ENCODE measurements around the gene BCKDHA. TPM values are rescaled to one million over a fixed set of nuclear protein-coding genes. Genes with fewer than 3 reads are reported as not detected.
A peak's percentile ranks its signal among the peaks of the same experiment; 100 is the strongest.

BCKDHA gene
- total RNA-seq, 4 donors from 2014 or later, result 55.1 to 87.2 (median 58.6) TPM

DNA sequence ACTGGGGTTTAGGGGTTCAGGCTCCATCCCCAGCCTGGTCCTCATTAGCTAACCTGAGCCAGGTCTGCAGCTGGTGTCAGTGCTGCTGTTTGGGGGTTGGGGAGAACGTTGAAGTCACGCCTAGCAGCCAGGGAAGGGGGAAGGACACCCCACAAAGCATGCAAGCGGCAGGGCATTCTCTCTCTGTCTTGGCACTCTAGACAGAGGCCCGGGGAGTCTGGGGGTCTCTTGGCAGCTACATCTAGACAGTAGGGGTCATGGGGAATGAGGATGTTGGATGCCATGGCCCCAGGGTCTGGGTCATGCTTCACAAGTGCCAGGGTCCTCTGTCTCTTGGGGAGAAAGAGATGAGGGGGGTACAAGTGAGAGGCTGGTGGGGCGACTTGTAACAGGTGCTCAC lies 48.0 kb downstream of the BCKDHA start:
- H3K9me3 ChIP-seq, result no peaks in the 10 kb centered on the region
- no peak for DNase-seq
- TF ChIP-seq POLR2A (IDR thresholded peaks at IDR 0.05) (no peak), CTCF (IDR thresholded peaks at IDR 0.05) (no peak)
- H3K4me1 ChIP-seq, result peaks cover 0 to 19% (median 0%) of the 10 kb centered on the region in 3 donors
- no peak overlapping the region for H3K4me3 ChIP-seq
- no peak overlapping the region for H3K27ac ChIP-seq
- WGBS, 2 donors, result 45 to 61% methylated on average over 4 to 5 of the region's 5 CpGs
- intact Hi-C loops (cut with DNase I), result loop anchor here (10.0 kb wide), 1 partner anchor 119 kb away; no protein-coding TSS in a partner anchor
- peaks cover 0 to 46% (median 0%) of the 10 kb centered on the region in 4 donors for H3K27me3 ChIP-seq
- H3K36me3 ChIP-seq, result no peaks in the 10 kb centered on the region

DNA sequence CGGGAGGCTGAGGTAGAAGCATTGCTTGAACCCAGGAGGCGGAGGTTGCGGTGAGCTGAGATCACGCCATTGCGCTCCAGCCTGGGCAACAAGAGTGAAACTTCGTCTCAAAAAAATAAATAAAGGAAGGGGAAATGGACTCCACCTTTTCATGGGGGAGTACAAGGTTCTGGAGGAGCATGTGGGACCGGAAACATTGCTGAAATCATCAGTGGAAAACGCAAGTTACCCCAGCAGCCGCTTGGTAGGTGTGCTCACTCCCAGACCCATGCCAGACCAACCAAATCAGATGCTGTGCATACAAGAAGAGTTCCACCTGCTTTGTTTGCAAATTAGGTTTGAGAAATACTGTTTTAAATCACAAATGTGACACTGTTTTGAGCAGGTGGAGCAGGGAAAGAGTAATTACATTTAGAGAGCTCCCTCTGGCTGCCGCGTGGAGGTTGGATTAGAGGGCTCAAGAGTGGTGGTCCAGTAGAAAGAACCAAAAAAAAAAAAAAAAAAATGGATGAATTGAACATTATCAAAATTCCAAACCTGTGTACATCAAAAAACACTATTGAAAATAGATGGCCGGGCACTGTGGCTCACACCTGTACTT lies 50.2 kb downstream of the BCKDHA start:
- Histone ChIP-seq H3K27ac (no peak overlapping the region), H3K27me3 (peaks cover 0 to 36% (median 0%) of the 10 kb centered on the region in 4 donors), H3K4me3 (peak overlapping the region in 2 of 4 donors; percentile 18 to 44), H3K9me3 (no peaks in the 10 kb centered on the region), H3K4me1 (peaks cover 0 to 11% (median 0%) of the 10 kb centered on the region in 3 donors), H3K36me3 (no peaks in the 10 kb centered on the region)
- DNase-seq, result no peak
- no peak for TF ChIP-seq CTCF (IDR thresholded peaks at IDR 0.05)
- TF ChIP-seq POLR2A (IDR thresholded peaks at IDR 0.05), result no peak
- intact Hi-C loops (cut with DNase I), result loop anchor here (10.0 kb wide), 1 partner anchor 117 kb away; no protein-coding TSS in a partner anchor
- WGBS, 2 donors, result 43 to 49% methylated on average over 9 to 12 of the region's 12 CpGs

GRCh38 chr19:41449079-41449864 lies 51.7 kb downstream of the BCKDHA start:
- no peaks in the 10 kb centered on the region for H3K9me3 ChIP-seq
- H3K4me3 ChIP-seq, result peak overlapping the region in 3 of 4 donors; percentile 13 to 55 (median 17)

DNA sequence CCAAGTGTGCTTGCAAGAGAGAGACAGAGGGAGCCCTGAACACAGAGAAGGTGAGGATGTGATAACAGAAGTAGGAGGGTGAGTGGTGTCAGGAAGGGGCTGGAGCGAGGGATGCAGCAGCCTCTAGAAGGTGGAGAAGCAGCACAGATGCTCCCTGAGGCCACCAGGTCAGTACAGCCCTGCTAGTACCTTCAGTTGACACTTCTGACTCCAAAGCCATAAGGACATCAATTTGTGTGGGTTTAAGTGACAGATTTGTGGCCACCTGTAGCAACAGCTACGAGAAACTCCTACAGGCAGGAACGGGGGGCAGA lies 52.2 kb downstream of the BCKDHA start:
- WGBS, 2 donors, result 50 to 57% methylated on average over 3 of the region's 3 CpGs

More at GRCh38 chr19:41449079-41449864, 51.7 kb downstream of the BCKDHA start:
- TF ChIP-seq POLR2A (IDR thresholded peaks at IDR 0.05) (no peak), CTCF (IDR thresholded peaks at IDR 0.05) (peak; percentile 92 to 99 (median 97))
- peaks cover 0 to 31% (median 0%) of the 10 kb centered on the region in 4 donors for H3K27me3 ChIP-seq
- intact Hi-C loops (cut with DNase I), result loop anchor here (10.0 kb wide), 1 partner anchor 116 kb away; no protein-coding TSS in a partner anchor
- H3K36me3 ChIP-seq, result no peaks in the 10 kb centered on the region
- WGBS, 2 donors, result 4 to 5% methylated on average over 16 to 20 of the region's 22 CpGs
- no peak for DNase-seq
- no peak overlapping the region for H3K27ac ChIP-seq
- H3K4me1 ChIP-seq, result peaks cover 0 to 11% (median 0%) of the 10 kb centered on the region in 3 donors

More for the DNA sequence above, 52.2 kb downstream of the BCKDHA start:
- DNase-seq, result no peak
- Histone ChIP-seq H3K36me3 (no peaks in the 10 kb centered on the region), H3K4me3 (no peak overlapping the region), H3K27me3 (peaks cover 0 to 30% (median 0%) of the 10 kb centered on the region in 4 donors), H3K4me1 (peaks cover 0 to 11% (median 0%) of the 10 kb centered on the region in 3 donors), H3K27ac (no peak overlapping the region), H3K9me3 (no peaks in the 10 kb centered on the region)
- TF ChIP-seq POLR2A (IDR thresholded peaks at IDR 0.05) (no peak), CTCF (IDR thresholded peaks at IDR 0.05) (no peak)
- intact Hi-C loops (cut with DNase I), result loop anchor here (10.0 kb wide), 1 partner anchor 115 kb away; no protein-coding TSS in a partner anchor

All from esophagus squamous epithelium (tissue), 5 donors.